Neural cell (in vitro differentiated cells): ENCODE results near the gene CEP128. TPM values are rescaled to one million over a fixed set of nuclear protein-coding genes. Genes with fewer than 3 reads are reported as not detected.

Source experiments
- H2AFZ ChIP-seq: fragments of 200-600, 300-800 bp; sonication (generic), shearing (Covaris generic); 2 replicates; pipeline ENCODE4 v1.6.0; 2014; ENCODE audit warnings: low read depth, mild to moderate bottlenecking, antibody characterized with exemption, low read length, moderate library complexity
- H3F3A ChIP-seq: fragments of 200-600 bp; shearing (Covaris generic); 2 replicates; pipeline ENCODE4 v1.6.1; 2016; ENCODE audit warnings: mild to moderate bottlenecking, moderate library complexity, mixed read lengths, antibody characterized with exemption, low read length; ENCODE audit not compliant: insufficient read depth, poor library complexity, severe bottlenecking
- H3K27ac ChIP-seq: fragments of 200-600, 300-800 bp; sonication (generic), shearing (Covaris generic); 2 replicates; pipeline ENCODE4 v1.5.1; 2014; ENCODE audit warnings: mild to moderate bottlenecking, low read length, moderate library complexity
- H3K27me3 ChIP-seq: fragments of 300-800, 200-600 bp; sonication (generic), shearing (Covaris generic); 2 replicates; pipeline ENCODE4 v1.6.0; 2014; ENCODE audit warnings: mild to moderate bottlenecking, low read depth, low read length, moderate library complexity; ENCODE audit not compliant: insufficient read depth
- H3K36me3 ChIP-seq: fragments of 300-800, 200-600 bp; sonication (generic), shearing (Covaris generic); 2 replicates; pipeline ENCODE4 v1.5.1; 2014; ENCODE audit warnings: mild to moderate bottlenecking, antibody characterized with exemption, low read length, moderate library complexity; ENCODE audit not compliant: insufficient read depth
- H3K4me2 ChIP-seq: fragments of 300-800, 200-600 bp; sonication (generic), shearing (Covaris generic); 2 replicates; pipeline ENCODE4 v1.6.0; 2014; ENCODE audit warnings: mild to moderate bottlenecking, low read length
- H3K4me3 ChIP-seq: fragments of 300-800, 200-600 bp; sonication (generic), shearing (Covaris generic); 2 replicates; pipeline ENCODE4 v1.5.1; 2014; ENCODE audit warnings: mild to moderate bottlenecking, low read length, moderate library complexity
- H3K79me2 ChIP-seq: fragments of 200-600 bp; shearing (Covaris generic); replicated peaks from 2 replicates; pipeline ENCODE4 v1.6.0; 2014; ENCODE audit warnings: mild to moderate bottlenecking, low read length, moderate library complexity; ENCODE audit not compliant: insufficient read depth
- H3K9ac ChIP-seq: fragments of 300-800, 200-600 bp; sonication (generic), shearing (Covaris generic); 2 replicates; pipeline ENCODE4 v1.6.1; 2016; ENCODE audit warnings: mild to moderate bottlenecking, low read length, mixed read lengths
- H3K9me2 ChIP-seq: fragments of 200-600 bp; shearing (Covaris generic); 2 replicates; pipeline ENCODE4 v1.6.1; 2016; ENCODE audit warnings: mild to moderate bottlenecking, low read length, mixed read lengths; ENCODE audit not compliant: insufficient read depth
- H3K9me3 ChIP-seq: fragments of 200-600, 300-800 bp; sonication (generic), shearing (Covaris generic); 2 replicates; pipeline ENCODE4 v1.6.1; 2016; ENCODE audit warnings: mild to moderate bottlenecking, mixed run types, low read length, moderate library complexity, mixed read lengths
- H4K20me1 ChIP-seq: fragments of 200-600 bp; shearing (Covaris generic); 2 replicates; pipeline ENCODE4 v1.6.1; 2016; ENCODE audit warnings: mild to moderate bottlenecking, mixed run types; ENCODE audit not compliant: insufficient read depth
- CTCF ChIP-seq: fragments of 450-650 bp; IDR thresholded peaks from 2 replicates; pipeline ENCODE4 v1.5.1; 2014; ENCODE audit warnings: antibody characterized with exemption, mild to moderate bottlenecking, moderate library complexity; ENCODE audit not compliant: poor library complexity, severe bottlenecking
- EP300 ChIP-seq: fragments of 450-650 bp; conservative IDR thresholded peaks from 2 replicates; pipeline ENCODE4 v1.6.1; 2014; ENCODE audit warnings: antibody characterized with exemption, mild to moderate bottlenecking, moderate library complexity; ENCODE audit not compliant: poor library complexity, severe bottlenecking
- EZH2 ChIP-seq: fragments of 200-600, 300-800 bp; shearing (Covaris generic), sonication (generic); IDR thresholded peaks from 2 replicates; pipeline ENCODE4 v1.6.1; 2014; ENCODE audit warnings: antibody characterized with exemption, low read length, borderline replicate concordance, mild to moderate bottlenecking; ENCODE audit not compliant: insufficient read depth, poor library complexity, severe bottlenecking
- POLR2AphosphoS5 ChIP-seq: IDR thresholded peaks from 2 replicates; pipeline ENCODE4 v1.6.1; 2012
- RAD21 ChIP-seq: fragments of 450-650 bp; conservative IDR thresholded peaks from 2 replicates; pipeline ENCODE4 v1.6.1; 2014; ENCODE audit warnings: antibody characterized with exemption, mild to moderate bottlenecking, moderate library complexity
- REST ChIP-seq: IDR thresholded peaks from 2 replicates; pipeline ENCODE4 v1.6.1; 2012; ENCODE audit warnings: borderline replicate concordance
- SMC3 ChIP-seq: fragments of 450-650 bp; conservative IDR thresholded peaks from 2 replicates; pipeline ENCODE4 v1.6.1; 2014; ENCODE audit warnings: antibody characterized with exemption, mild to moderate bottlenecking, moderate library complexity; ENCODE audit not compliant: poor library complexity
- TAF1 ChIP-seq: IDR thresholded peaks from 2 replicates; pipeline ENCODE4 v1.6.1; 2012; ENCODE audit warnings: low read depth
- polyA plus RNA-seq: library from polyadenylated mRNA; depleted of rRNA; stranded (reverse); fragments of >200 nt; gene quantifications from 2 replicates; pipeline ENCODE4 v1.2.3, GENCODE V29; 2014

CEP128 gene
- polyA plus RNA-seq, 1 donor from 2014 or later, result 5.5 TPM

GRCh38 chr14:80636071-80636470, 305.5 kb downstream of the CEP128 start:
- no peak overlapping the region for H3K4me2 ChIP-seq
- H3K9me2 ChIP-seq, result no peaks in the 10 kb centered on the region
- no peak overlapping the region for H3K4me3 ChIP-seq
- no peaks in the 10 kb centered on the region for H3K79me2 ChIP-seq
- no peaks in the 10 kb centered on the region for H3K9me3 ChIP-seq
- TF ChIP-seq CTCF (no peak), EZH2 (no peak), SMC3 (no peak), EP300 (no peak), POLR2AphosphoS5 (no peak)
- no peak overlapping the region for H3K9ac ChIP-seq
- H3K36me3 ChIP-seq, result no peaks in the 10 kb centered on the region
- no peak overlapping the region for H2AFZ ChIP-seq
- H4K20me1 ChIP-seq, result no peaks in the 10 kb centered on the region
- no peak overlapping the region for H3K27ac ChIP-seq
- H3F3A ChIP-seq, result no peaks in the 10 kb centered on the region
- H3K27me3 ChIP-seq, result no peaks in the 10 kb centered on the region

- Histone ChIP-seq H3K4me3 (no peak overlapping the region), H2AFZ (no peak overlapping the region), H3K9me2 (no peaks in the 10 kb centered on the region), H3K27me3 (no peaks in the 10 kb centered on the region), H3F3A (no peaks in the 10 kb centered on the region), H3K9ac (no peak overlapping the region), H3K4me2 (no peak overlapping the region), H3K79me2 (no peaks in the 10 kb centered on the region), H3K36me3 (no peaks in the 10 kb centered on the region), H3K9me3 (no peaks in the 10 kb centered on the region), H4K20me1 (no peaks in the 10 kb centered on the region), H3K27ac (no peak overlapping the region)
- TF ChIP-seq EP300, result no peak
Measured at GRCh38 chr14:80634106-80634758, 307.3 kb downstream of the CEP128 start.

GRCh38 chr14:80629606-80630005, 311.9 kb downstream of the CEP128 start:
- no peaks in the 10 kb centered on the region for H3F3A ChIP-seq
- no peak overlapping the region for H3K27ac ChIP-seq
- no peaks in the 10 kb centered on the region for H3K9me3 ChIP-seq
- H3K9me2 ChIP-seq, result no peaks in the 10 kb centered on the region
- H2AFZ ChIP-seq, result no peak overlapping the region
- H3K9ac ChIP-seq, result no peak overlapping the region
- no peaks in the 10 kb centered on the region for H3K27me3 ChIP-seq
- H3K79me2 ChIP-seq, result no peaks in the 10 kb centered on the region
- H3K4me2 ChIP-seq, result no peak overlapping the region
- no peaks in the 10 kb centered on the region for H3K36me3 ChIP-seq
- TF ChIP-seq TAF1 (no peak), RAD21 (no peak), POLR2AphosphoS5 (no peak), CTCF (no peak), EP300 (no peak), SMC3 (no peak), REST (no peak)
- no peaks in the 10 kb centered on the region for H4K20me1 ChIP-seq
- no peak overlapping the region for H3K4me3 ChIP-seq
